Choroid plexus epithelial cell (primary cell): ENCODE results near the gene SYT2.

Experiments used
- DNase-seq: peaks from one replicate; pipeline ENCODE4 v3.0.0-alpha.2; 2010; ENCODE audit warnings: low read depth
- H3K4me3 ChIP-seq: 2 replicates; pipeline ENCODE4 v1.5.1; 2011; ENCODE audit warnings: low read depth, mild to moderate bottlenecking, control low read depth, low read length, moderate library complexity
- CTCF ChIP-seq: conservative IDR thresholded peaks from 2 replicates; pipeline ENCODE4 v1.5.1; 2011; ENCODE audit warnings: low read depth, mild to moderate bottlenecking, control low read depth, inconsistent platforms, low read length, moderate library complexity

The SYT2 gene

GRCh38 chr1:202597090-202597761 is 113.0 kb downstream of the SYT2 start:
- no peak for TF ChIP-seq CTCF
- DNase-seq, result no peak
- no peak overlapping the region for H3K4me3 ChIP-seq

- no peak for DNase-seq
- no peak for TF ChIP-seq CTCF
- H3K4me3 ChIP-seq, result no peak overlapping the region
Measured at GRCh38 chr1:202596638-202597037, 113.6 kb downstream of the SYT2 start.

GRCh38 chr1:202593845-202594244 is 116.4 kb downstream of the SYT2 start:
- peak; percentile 20 for DNase-seq
- no peak overlapping the region for H3K4me3 ChIP-seq
- no peak for TF ChIP-seq CTCF

GRCh38 chr1:202592146-202592545 is 118.1 kb downstream of the SYT2 start:
- no peak overlapping the region for H3K4me3 ChIP-seq
- no peak for TF ChIP-seq CTCF
- DNase-seq, result no peak

GRCh38 chr1:202591515-202591914 is 118.7 kb downstream of the SYT2 start:
- TF ChIP-seq CTCF, result no peak
- DNase-seq, result no peak
- no peak overlapping the region for H3K4me3 ChIP-seq

GRCh38 chr1:202590975-202591411 is 119.3 kb downstream of the SYT2 start:
- no peak for TF ChIP-seq CTCF
- no peak for DNase-seq
- no peak overlapping the region for H3K4me3 ChIP-seq

GRCh38 chr1:202590126-202590525 is 120.1 kb downstream of the SYT2 start:
- DNase-seq, result no peak
- no peak for TF ChIP-seq CTCF
- no peak overlapping the region for H3K4me3 ChIP-seq
